Keratinocyte (primary cell): Measurements from ENCODE around the gene ZBTB39.
"Not testable (repeated sequence)": the region's sequence is repeated elsewhere in the genome, so short reads cannot be mapped to it uniquely, and the experiment has no call there.

Source experiments
- CTCF ChIP-seq, 3 experiments: IDR thresholded peaks in 1 of 3; conservative IDR thresholded peaks in 1 of 3; optimal IDR thresholded peaks in 1 of 3; 2 replicates in 2 of 3; 3 replicates in 1 of 3; pipeline versions ENCODE3 to v1.5.1; 2011; ENCODE audit warnings: low read length in 3 of 3, mild to moderate bottlenecking in 3 of 3, moderate library complexity in 2 of 3, control low read depth in 1 of 3, inconsistent platforms in 1 of 3; ENCODE audit not compliant: insufficient read depth in 2 of 3; ENCODE audit errors: extremely low read depth in 1 of 3
- EZH2 ChIP-seq: IDR thresholded peaks from one replicate; pipeline ENCODE4 v1.6.1; 2012; ENCODE audit warnings: inconsistent platforms, mild to moderate bottlenecking, low read length, moderate library complexity

GRCh38 chr12:56974224-56974623 lies 32.1 kb downstream of the ZBTB39 start:
- TF ChIP-seq CTCF (optimal IDR thresholded peaks at IDR 0.05 in 1 of 3, IDR thresholded peaks at IDR 0.05 in 1 of 3, conservative IDR thresholded peaks at IDR 0.05 in 1 of 3; ENCODE audit: extremely low read depth in 1 of 3, insufficient read depth in 2 of 3, low read length in 3 of 3); EZH2: not testable (repeated sequence)
